NCI-H2227 (cell line): Measurements from ENCODE around the gene DSCAML1.

ENCODE experiments used
- DNase-seq: peaks from one replicate; lab custom pipeline; 2025; ENCODE audit not compliant: unreplicated experiment; lab: John Stamatoyannopoulos, UW

DSCAML1 gene

DNA sequence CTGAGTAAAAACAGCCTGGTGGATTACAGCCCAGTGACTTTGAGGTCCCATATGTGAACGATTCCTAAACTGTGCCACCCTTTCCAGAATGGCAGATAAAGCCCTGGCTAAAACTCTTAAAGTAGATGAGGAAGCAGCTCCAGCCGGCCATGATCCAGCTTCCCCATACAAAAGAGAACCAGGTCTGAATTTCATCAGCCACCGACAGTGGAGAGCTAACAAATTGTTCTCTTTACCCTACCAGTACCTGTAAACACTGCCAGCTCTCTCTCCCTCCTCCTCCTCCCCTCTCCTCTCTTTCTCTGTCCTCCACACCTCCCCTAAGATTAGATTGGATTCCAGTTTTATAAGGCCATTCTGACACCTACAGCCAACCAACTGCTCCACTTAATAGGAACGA is 176.9 kb downstream of the DSCAML1 start:
- no peak for DNase-seq

- no peak for DNase-seq
Measured at GRCh38 chr11:117619661-117620060, 177.4 kb downstream of the DSCAML1 start.

DNA sequence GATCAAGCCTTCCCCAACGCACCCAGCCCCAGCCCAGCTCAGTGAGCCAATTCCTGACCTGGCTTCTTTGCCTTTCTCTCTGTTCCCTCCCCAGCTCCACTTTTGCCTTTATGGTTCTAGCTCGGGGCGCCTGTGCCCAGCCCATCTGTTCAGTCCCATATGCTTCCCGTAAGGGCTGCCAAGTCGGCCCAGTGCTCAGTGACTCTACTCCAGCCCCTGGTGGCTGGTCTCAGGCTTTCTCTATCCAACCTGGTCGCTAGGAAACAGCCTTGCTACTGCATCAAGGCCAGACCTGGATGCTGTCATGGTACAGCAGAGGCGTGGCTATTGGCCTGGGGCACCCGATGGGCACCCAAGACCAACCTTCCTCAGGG is 178.0 kb downstream of the DSCAML1 start:
- peak; percentile 32 for DNase-seq

- DNase-seq = no peak
Measured at GRCh38 chr11:117618302-117618981, 178.6 kb downstream of the DSCAML1 start.

GRCh38 chr11:117616979-117617378 is 180.0 kb downstream of the DSCAML1 start:
- DNase-seq = no peak

GRCh38 chr11:117614728-117615127 is 182.3 kb downstream of the DSCAML1 start:
- no peak for DNase-seq

- no peak for DNase-seq
Measured at GRCh38 chr11:117613521-117613920, 183.5 kb downstream of the DSCAML1 start.

DNA sequence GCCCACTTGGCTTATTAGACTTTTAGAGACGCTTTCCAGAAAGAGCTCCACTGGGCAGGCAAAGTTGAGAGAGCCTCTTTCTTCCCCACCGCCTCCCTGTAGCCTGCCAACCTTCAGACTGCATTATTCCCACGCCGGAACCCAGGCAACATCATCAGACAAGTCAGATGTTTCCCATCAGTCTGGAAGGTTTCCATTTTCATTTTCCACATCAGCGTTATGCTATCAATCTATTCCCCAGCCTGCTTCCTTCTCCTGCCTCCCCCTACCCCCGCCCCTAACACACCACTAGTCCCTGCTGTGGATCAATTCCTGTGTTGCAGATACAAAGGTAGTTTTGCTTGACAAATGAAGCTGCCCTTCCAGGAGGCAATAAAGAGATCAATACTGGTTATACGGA is 184.8 kb downstream of the DSCAML1 start:
- DNase-seq = no peak

GRCh38 chr11:117610901-117611300 is 186.1 kb downstream of the DSCAML1 start:
- DNase-seq = no peak

DNA sequence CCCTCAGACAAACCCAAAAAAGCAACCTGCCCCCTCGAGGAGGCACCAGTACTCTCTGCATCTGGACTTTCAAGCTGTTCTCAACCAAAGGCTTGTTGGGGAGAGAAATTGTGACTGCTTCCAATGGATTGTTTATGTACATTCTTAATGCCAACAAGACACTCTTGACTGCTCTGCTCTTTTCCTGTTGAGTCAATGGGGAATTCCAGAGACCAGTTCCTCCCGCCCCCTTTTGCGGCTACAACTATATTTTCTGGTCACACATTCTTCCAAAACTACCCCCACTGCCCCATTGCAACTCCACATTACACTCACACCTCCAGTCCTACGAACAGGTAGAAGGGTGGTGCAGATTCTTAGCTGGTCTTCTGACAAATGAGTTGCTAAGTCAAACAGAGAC is 187.0 kb downstream of the DSCAML1 start:
- no peak for DNase-seq

DNA sequence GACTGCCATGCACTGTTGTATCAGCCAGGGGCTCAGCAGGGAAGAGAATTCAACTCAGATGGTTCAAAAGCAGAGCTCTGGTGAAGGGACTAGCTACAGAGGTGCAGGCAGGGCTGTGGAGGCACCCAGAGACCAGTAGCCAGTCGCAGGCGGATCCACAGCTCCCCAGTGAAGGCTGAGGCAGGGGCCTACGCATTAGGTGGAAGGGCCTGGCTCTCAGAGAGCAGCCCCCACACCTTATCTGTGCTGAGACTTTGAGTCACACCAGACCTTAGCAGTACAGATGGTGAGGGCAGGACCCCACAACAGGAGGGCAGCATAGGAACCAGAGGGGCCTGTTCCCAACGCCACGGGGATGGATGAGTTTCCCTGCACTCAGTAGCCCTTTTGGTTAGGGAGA is 189.6 kb downstream of the DSCAML1 start:
- no peak for DNase-seq

DNA sequence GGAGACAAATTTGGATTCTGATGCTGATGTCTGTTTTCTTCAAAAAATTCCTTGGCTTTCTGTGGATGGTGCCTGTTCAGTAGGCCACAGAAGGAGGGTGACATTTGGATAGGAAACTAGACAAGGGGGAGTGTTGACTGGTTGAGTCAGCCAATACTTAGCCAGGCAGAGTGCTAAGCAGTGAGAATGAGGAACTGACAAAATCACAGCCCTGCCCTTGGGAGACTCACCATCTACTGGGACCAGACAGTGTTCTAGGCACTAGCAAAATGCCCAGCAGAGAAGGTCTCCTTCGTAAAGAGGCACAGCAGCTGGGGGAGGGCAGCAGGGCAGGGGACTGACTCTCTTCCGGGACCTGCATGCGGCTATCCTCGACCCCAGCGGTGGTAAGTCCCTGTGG is 190.2 kb downstream of the DSCAML1 start:
- no peak for DNase-seq

- DNase-seq = no peak
Measured at GRCh38 chr11:117606211-117606610, 190.8 kb downstream of the DSCAML1 start.

DNA sequence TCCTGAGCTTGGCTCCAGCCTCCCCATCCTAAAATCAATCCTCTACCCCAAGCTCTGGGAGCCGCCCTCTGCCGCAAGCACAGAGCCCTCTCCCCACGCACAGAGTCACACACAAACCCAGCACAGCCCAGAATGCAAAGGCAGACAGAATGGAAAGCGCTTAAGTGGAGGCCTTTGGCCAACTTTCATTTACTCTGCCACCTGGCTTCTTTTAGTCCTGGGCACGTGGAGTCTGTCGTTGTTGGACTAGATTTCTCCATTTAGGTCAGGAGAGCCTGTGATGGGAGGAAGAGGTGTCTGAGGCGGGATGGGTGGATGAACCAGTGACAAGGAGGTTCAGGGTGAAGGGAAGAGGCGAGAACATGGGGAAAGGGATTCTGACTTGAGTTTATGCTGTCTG is 191.7 kb downstream of the DSCAML1 start:
- DNase-seq = no peak

DNA sequence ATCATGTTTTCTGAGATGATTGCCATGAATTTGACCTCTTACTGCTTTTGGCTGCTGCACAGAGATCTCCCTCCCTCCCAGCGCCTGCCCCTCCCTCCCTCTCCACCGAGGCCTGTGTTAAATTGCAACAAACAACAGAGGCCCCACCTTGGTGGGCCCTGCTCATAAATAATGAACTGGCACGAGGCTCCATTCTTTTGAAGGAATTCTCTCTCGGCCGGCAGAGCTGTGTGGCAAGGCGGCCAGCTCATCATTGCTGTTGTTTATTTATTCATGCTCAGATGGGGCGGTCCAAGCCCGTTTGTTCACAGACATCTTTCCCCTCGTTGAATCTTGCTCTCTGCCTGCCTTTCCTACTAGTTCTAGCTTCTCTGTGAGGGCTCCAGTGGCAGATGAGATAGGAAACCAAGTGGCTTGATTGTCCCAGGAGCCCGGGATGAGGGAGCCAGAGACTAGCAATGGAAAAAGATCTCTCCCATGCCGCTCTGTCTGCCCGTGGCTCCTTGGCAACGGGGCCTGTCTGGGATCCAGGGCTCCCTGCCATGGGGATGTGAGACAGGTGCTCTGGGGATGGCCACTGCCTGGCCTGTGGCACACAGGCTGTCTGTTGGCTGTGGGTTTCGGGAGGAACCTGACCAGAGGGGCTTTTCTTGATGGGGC is 192.6 kb downstream of the DSCAML1 start:
- peak; percentile 51 for DNase-seq

DNA sequence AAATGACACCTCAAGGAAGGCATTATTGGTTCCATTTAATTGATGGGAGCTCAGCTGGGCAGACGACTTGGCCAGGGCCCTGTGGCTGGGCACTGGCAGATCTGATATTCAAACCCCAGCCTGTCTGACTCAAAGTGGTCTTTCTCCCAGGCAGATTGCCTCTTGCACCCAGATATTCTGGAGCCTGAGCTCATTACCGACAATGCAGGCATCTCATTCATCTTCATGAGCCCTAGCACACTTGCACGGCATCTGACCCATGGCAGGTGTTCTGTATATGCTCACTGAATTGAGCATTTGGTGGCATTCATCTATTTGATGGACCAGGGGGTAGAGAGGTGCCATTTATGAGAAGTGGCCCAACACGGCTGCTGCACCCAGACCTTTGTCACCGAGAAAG is 193.1 kb downstream of the DSCAML1 start:
- DNase-seq = no peak

DNA sequence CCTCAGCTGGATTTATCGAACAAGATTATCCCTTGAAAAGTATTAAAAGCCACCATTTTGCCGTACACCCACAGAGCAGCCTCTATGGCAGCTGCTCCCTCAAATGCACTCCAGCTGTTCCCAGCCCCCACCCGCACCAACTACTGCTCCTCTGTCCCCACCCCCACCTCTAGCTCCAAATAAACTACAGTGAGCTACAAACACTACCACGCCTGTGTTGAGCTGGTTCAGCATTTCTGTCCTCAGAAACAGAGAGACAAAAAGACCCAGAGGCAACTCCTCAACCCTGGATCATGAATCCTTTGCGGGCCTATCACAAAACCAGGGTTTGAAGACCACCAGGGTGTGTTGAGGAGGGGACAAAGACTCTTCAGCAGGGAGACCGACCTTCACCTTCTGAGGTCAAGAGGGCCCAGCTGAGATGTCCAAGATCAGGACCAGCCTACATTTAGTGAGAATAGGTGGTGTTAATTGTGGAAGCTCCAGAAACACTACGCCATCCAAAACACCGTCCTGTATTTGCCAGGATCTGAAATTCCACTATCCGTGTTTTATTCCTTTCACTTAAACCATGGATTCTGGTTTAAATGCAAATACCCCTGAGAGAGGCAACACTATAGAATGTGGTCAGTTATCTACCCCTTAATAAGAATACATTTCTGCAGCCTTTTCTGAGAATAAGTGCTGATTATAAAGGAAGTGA is 195.9 kb downstream of the DSCAML1 start:
- peak; percentile 72 for DNase-seq

DNA sequence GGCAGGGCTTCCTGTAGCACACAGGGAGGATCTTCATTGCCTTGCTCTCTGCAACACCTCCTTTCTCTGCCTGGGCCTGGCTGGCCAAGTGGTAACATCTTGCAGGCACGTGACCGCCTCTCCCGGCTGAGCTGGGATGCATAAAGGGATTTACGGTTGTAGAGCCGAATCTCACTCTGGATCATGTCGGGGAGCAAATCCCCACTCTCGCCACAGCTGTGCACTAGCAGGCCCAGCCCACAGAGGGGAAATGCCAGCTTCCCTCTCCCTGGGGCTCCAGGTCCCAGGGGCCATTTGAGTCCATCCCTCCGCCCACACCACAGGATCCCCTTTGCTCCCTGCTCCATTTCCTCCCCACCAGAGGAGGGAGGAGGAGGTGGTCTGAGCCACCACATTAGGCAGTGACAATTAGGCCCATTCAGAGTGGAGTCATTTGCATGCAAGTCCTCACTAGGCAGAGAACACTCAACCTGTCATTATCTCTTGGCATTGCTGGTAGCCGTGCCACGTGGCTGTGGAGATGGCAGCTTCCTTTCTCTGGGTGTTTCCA is 196.7 kb downstream of the DSCAML1 start:
- DNase-seq = peak; percentile 73

- DNase-seq = no peak
Measured at GRCh38 chr11:117597071-117597470, 199.9 kb downstream of the DSCAML1 start.

- no peak for DNase-seq
Measured at GRCh38 chr11:117595440-117595839, 201.6 kb downstream of the DSCAML1 start.

DNA sequence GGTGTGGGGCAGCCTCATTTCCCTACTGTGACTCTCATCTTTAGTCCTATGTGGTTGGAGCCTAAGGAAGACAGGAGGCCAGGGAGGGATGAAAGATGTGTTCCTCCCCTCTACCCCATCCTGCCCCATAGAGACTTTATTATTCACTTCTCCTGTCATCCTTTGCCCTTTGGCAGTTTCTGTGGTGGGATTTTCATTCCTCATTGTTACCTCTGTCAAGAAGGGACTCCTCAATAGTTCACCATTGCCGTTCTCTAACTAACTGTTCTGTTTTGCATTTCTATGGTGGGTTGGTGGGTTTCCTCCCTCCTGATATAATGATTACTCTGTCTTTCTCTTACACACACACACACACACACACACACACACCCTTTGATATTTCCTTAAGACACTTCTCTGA is 202.3 kb downstream of the DSCAML1 start:
- DNase-seq = no peak

GRCh38 chr11:117593065-117593464 is 204.0 kb downstream of the DSCAML1 start:
- no peak for DNase-seq
